Neuronal stem cell (in vitro differentiated cells): ENCODE data around the gene C2.

Experiments
- DNase-seq: peaks from one replicate; pipeline ENCODE4 v3.0.0-alpha.2; 2013; ENCODE audit warnings: low spot score
- H2AFZ ChIP-seq: one replicate; pipeline ENCODE4 v1.6.1; 2013; ENCODE audit warnings: mild to moderate bottlenecking, low read length, inconsistent platforms
- H2AK5ac ChIP-seq: 2 replicates; pipeline ENCODE4 v1.6.1; 2013; ENCODE audit warnings: low read depth, mild to moderate bottlenecking, inconsistent platforms, low read length, moderate library complexity, mixed read lengths
- H2BK120ac ChIP-seq: 2 replicates; pipeline ENCODE4 v1.6.1; 2013; ENCODE audit warnings: low read depth, mild to moderate bottlenecking, inconsistent platforms, low read length, moderate library complexity, mixed read lengths
- H2BK12ac ChIP-seq: one replicate; pipeline ENCODE4 v1.6.1; 2013; ENCODE audit warnings: low read length, inconsistent platforms
- H2BK15ac ChIP-seq: 2 replicates; pipeline ENCODE4 v1.6.1; 2013; ENCODE audit warnings: mild to moderate bottlenecking, low read length, inconsistent platforms, mixed read lengths
- H2BK5ac ChIP-seq: one replicate; pipeline ENCODE4 v1.6.1; 2013; ENCODE audit warnings: inconsistent platforms, mild to moderate bottlenecking, low read length, moderate library complexity
- H3K14ac ChIP-seq: one replicate; pipeline ENCODE4 v1.6.1; 2013; ENCODE audit warnings: low read length, inconsistent platforms
- H3K18ac ChIP-seq: 2 replicates; pipeline ENCODE4 v1.6.1; 2013; ENCODE audit warnings: low read length, inconsistent platforms
- H3K23ac ChIP-seq: 2 replicates; pipeline ENCODE4 v1.6.1; 2013; ENCODE audit warnings: low read depth, mild to moderate bottlenecking, mixed read lengths, low read length, inconsistent platforms; ENCODE audit not compliant: poor library complexity
- H3K27ac ChIP-seq: replicated peaks from 3 replicates; pipeline ENCODE4 v1.5.1; 2013; ENCODE audit warnings: low read length, inconsistent platforms
- H3K27me3 ChIP-seq, 3 experiments: 2 replicates each; pipeline ENCODE4 v1.6.1; 2013; ENCODE audit warnings: low read length in 3 of 3, mild to moderate bottlenecking in 2 of 3, inconsistent platforms in 1 of 3, low read depth in 1 of 3, mixed read lengths in 1 of 3, moderate library complexity in 1 of 3; ENCODE audit not compliant: control insufficient read depth in 3 of 3, insufficient read depth in 3 of 3
- H3K36me3 ChIP-seq, 2 donors: replicated peaks in 1 of 2; 2 replicates each; pipeline ENCODE4 v1.6.1; 2013; ENCODE audit warnings: low read length in 2 of 2; ENCODE audit not compliant: control insufficient read depth in 2 of 2, insufficient read depth in 2 of 2
- H3K4ac ChIP-seq: 2 replicates; pipeline ENCODE4 v1.6.1; 2013; ENCODE audit warnings: inconsistent platforms, mild to moderate bottlenecking, low read length, moderate library complexity
- H3K4me1 ChIP-seq, 2 donors: 1 replicate in 1 of 2; 2 replicates in 1 of 2; pipeline ENCODE4 v1.6.1; 2013; ENCODE audit warnings: low read length in 2 of 2, low read depth in 1 of 2; ENCODE audit not compliant: control insufficient read depth in 2 of 2, insufficient read depth in 1 of 2
- H3K4me2 ChIP-seq: one replicate; pipeline ENCODE4 v1.6.1; 2013; ENCODE audit warnings: mild to moderate bottlenecking, low read length, inconsistent platforms; ENCODE audit not compliant: insufficient read depth, poor library complexity, severe bottlenecking
- H3K4me3 ChIP-seq, 2 donors: 2 replicates each; pipeline ENCODE4 v1.5.1; 2013; ENCODE audit warnings: low read length in 2 of 2, mild to moderate bottlenecking in 2 of 2, inconsistent platforms in 1 of 2, moderate library complexity in 1 of 2
- H3K79me1 ChIP-seq: one replicate; pipeline ENCODE4 v1.6.1; 2013; ENCODE audit warnings: low read depth, mild to moderate bottlenecking, inconsistent platforms, low read length, moderate library complexity
- H3K9ac ChIP-seq: one replicate; pipeline ENCODE4 v1.6.1; 2013; ENCODE audit warnings: mild to moderate bottlenecking, low read depth, low read length, inconsistent platforms; ENCODE audit not compliant: poor library complexity
- H3K9me3 ChIP-seq, 2 donors: replicated peaks in 1 of 2; 2 replicates each; pipeline versions ENCODE3 to v1.6.1; 2013; ENCODE audit warnings: low read length in 2 of 2, mild to moderate bottlenecking in 2 of 2, inconsistent platforms in 1 of 2, low read depth in 1 of 2, mixed read lengths in 1 of 2, moderate library complexity in 1 of 2; ENCODE audit not compliant: control insufficient read depth in 2 of 2, insufficient read depth in 1 of 2
- H4K8ac ChIP-seq: one replicate; pipeline ENCODE4 v1.6.1; 2013; ENCODE audit warnings: low read depth, mild to moderate bottlenecking, inconsistent platforms, low read length, moderate library complexity
- H4K91ac ChIP-seq: one replicate; pipeline ENCODE4 v1.6.1; 2013; ENCODE audit warnings: low read length, low read depth, mild to moderate bottlenecking, inconsistent platforms; ENCODE audit not compliant: poor library complexity
- WGBS, 2 donors: extraction: QIAGEN DNeasy Blood & Tissue Kit; methylation state at CpG; one replicate each; pipeline ENCODE4 v1.1.7; 2013; ENCODE audit warnings: missing lambda C conversion rate in 2 of 2, mixed read lengths in 1 of 2; ENCODE audit not compliant: insufficient read length in 2 of 2, insufficient replicate concordance in 1 of 2; ENCODE audit errors: extremely low coverage in 2 of 2; 5-methylcytosine and 5-hydroxymethylcytosine counted together

Gene C2

GRCh38 chr6:31899215-31899614, 28.3 kb upstream of the C2 start:
- no peak overlapping the region for H2AFZ ChIP-seq
- WGBS, 2 donors, result no CpG with 5 or more reads among the region's 5 CpGs
- peaks cover 21% of the 10 kb centered on the region for H3K79me1 ChIP-seq
- no peak overlapping the region for H3K18ac ChIP-seq
- H3K14ac ChIP-seq, result no peak overlapping the region
- H3K9ac ChIP-seq, result no peak overlapping the region
- peaks cover 20 to 25% of the 10 kb centered on the region in 2 donors for H3K4me1 ChIP-seq
- no peaks in the 10 kb centered on the region for H3K27me3 ChIP-seq
- H3K27ac ChIP-seq, result no peak overlapping the region
- H4K8ac ChIP-seq, result no peak overlapping the region
- no peak overlapping the region for H3K23ac ChIP-seq
- H3K4me3 ChIP-seq, result no peak overlapping the region
- H3K36me3 ChIP-seq, result peaks cover 22 to 47% of the 10 kb centered on the region in 2 donors
- DNase-seq, result no peak
- no peak overlapping the region for H2BK15ac ChIP-seq
- H2BK5ac ChIP-seq, result no peak overlapping the region
- no peaks in the 10 kb centered on the region for H3K9me3 ChIP-seq
- peak overlapping the region; percentile 18 for H3K4me2 ChIP-seq
- no peak overlapping the region for H2BK120ac ChIP-seq
- H4K91ac ChIP-seq, result no peak overlapping the region
- H2BK12ac ChIP-seq, result no peak overlapping the region
- no peak overlapping the region for H2AK5ac ChIP-seq
- no peak overlapping the region for H3K4ac ChIP-seq

DNA sequence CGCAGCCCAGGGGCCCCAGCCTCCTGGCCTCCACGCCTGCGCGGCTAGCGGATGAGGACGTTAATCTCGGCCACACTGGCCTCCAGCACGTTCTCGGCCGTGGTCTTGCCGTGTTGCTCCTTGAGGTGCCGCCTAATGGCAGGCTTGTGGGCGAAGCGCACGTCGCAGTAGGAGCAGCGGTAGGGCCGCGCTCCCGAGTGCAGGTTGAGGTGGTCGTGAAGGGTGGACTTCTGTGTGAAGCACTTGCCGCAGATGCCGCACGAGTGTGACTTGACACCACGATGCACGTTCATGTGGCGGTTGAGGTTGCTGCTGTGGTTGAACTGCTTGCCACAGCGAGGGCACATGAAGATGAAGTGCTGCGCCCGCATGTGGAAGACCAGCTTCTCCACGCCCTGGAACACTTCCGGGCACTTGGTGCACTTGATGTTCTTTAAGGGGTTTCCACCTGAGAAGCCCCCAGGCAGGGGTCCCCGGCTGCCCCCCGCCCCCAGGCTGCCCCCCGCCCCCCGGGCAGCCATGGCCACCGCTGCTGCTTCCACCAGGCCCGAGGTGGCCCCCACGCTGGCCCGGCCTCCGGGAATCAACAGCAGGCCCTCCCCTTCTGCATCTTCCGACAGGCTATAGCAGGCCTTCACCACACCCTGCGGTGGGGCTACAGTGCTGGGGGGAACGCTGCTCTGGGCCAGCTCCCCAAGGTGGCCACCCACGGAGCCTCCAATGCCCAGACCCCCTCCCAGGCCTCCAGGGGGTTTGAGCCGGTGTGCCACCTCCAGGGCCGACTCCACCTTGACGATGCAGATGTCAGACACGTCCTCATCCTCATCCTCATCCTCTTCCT, 27.4 kb upstream of the C2 start:
- no CpG with 5 or more reads among the region's 49 CpGs for WGBS, 2 donors
- no peak overlapping the region for H2BK12ac ChIP-seq
- H3K36me3 ChIP-seq, result peaks cover 17 to 38% of the 10 kb centered on the region in 2 donors
- H3K4me2 ChIP-seq, result peak overlapping the region; percentile 4
- H4K8ac ChIP-seq, result no peak overlapping the region
- peaks cover 20 to 25% of the 10 kb centered on the region in 2 donors for H3K4me1 ChIP-seq
- H3K79me1 ChIP-seq, result peaks cover 21% of the 10 kb centered on the region
- no peak overlapping the region for H3K18ac ChIP-seq
- H2AK5ac ChIP-seq, result peak overlapping the region; percentile 57
- H3K9ac ChIP-seq, result peak overlapping the region; percentile 74
- H2AFZ ChIP-seq, result no peak overlapping the region
- no peak for DNase-seq
- peaks cover 0 to 3% (median 0%) of the 10 kb centered on the region in 3 experiments for H3K27me3 ChIP-seq
- H2BK120ac ChIP-seq, result no peak overlapping the region
- H3K27ac ChIP-seq, result no peak overlapping the region
- H3K23ac ChIP-seq, result peak overlapping the region; percentile 25
- H3K4me3 ChIP-seq, result no peak overlapping the region
- H3K4ac ChIP-seq, result no peak overlapping the region
- no peak overlapping the region for H4K91ac ChIP-seq
- H3K9me3 ChIP-seq, result no peaks in the 10 kb centered on the region
- H2BK5ac ChIP-seq, result no peak overlapping the region
- no peak overlapping the region for H3K14ac ChIP-seq
- no peak overlapping the region for H2BK15ac ChIP-seq

DNA sequence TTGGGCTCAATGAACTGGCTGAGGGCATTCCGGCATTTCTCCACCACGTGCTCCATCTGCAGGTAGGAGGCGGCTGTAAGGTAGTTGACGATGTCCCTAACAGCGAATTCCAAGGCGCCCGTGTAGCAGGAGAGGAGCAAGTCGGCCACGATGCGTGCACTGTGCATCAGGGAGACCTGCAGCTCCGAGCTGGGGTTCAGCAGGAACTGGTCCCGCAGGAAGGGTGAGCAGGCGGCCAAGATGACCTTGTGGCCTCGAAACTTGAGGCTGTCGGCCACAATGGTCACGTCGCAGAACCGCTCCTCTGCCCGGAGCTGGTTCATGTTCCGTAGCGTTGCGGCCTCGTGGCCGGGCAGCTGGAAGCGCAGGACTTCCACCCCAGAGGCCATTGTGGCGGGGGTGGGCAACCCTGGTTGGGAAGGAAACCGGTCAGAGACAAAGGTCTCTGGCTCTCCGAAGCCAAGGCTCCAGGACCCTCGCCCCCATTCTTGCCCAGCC, 26.6 kb upstream of the C2 start:
- Histone ChIP-seq H3K4ac (no peak overlapping the region), H2AK5ac (peak overlapping the region; percentile 87), H2BK5ac (peak overlapping the region; percentile 69), H3K27ac (peak overlapping the region; percentile 74), H3K9ac (peak overlapping the region; percentile 85), H2BK12ac (peak overlapping the region; percentile 4), H3K9me3 (no peaks in the 10 kb centered on the region), H2BK120ac (no peak overlapping the region), H3K4me2 (peak overlapping the region; percentile 61), H3K27me3 (peaks cover 0 to 3% (median 0%) of the 10 kb centered on the region in 3 experiments), H3K79me1 (peaks cover 21% of the 10 kb centered on the region), H3K23ac (peak overlapping the region; percentile 83), H4K91ac (no peak overlapping the region), H3K18ac (peak overlapping the region; percentile 96), H2BK15ac (peak overlapping the region; percentile 77), H4K8ac (no peak overlapping the region), H3K4me1 (peaks cover 21 to 25% of the 10 kb centered on the region in 2 donors), H3K36me3 (peaks cover 12 to 29% of the 10 kb centered on the region in 2 donors), H3K4me3 (peak overlapping the region; percentile 65 to 82), H2AFZ (peak overlapping the region; percentile 92), H3K14ac (no peak overlapping the region)
- DNase-seq, result no peak
- WGBS, 2 donors, result no CpG with 5 or more reads among the region's 29 CpGs

DNA sequence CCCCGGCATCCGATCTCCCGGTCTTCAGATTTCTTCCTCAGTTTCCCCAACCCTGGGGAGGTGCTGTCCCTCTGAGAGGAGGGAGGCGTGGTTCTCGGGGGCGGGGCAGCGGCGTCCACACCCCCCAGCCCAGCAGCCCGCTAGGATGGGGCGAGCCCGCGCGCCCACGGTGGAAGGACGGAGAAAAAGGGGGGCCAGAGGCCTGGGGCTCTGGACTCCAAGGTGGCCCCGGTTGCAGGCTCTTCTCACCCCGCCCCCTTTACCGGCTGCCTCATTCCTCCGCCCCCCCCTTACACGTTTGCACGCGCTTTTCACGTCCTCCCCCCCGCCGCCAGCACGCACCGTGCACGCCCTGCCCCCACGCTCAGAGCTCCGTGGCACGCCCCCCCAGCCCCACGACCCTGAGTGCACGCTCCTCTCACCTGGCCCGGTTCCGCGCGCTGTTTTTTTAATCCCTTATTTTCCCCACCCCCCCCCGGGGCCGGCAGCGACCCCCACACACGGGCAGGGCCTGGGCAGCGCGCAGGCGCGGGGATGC, 26.0 kb upstream of the C2 start:
- peaks cover 7 to 24% of the 10 kb centered on the region in 2 donors for H3K36me3 ChIP-seq
- H3K14ac ChIP-seq, result no peak overlapping the region
- H4K91ac ChIP-seq, result no peak overlapping the region
- peak overlapping the region; percentile 77 for H2BK15ac ChIP-seq
- peak overlapping the region; percentile 83 for H3K23ac ChIP-seq
- peak overlapping the region; percentile 74 for H3K27ac ChIP-seq
- H2AFZ ChIP-seq, result peak overlapping the region; percentile 92
- H2AK5ac ChIP-seq, result peak overlapping the region; percentile 87
- peak overlapping the region; percentile 97 for H3K9ac ChIP-seq
- peak overlapping the region; percentile 4 for H2BK12ac ChIP-seq
- H3K79me1 ChIP-seq, result peaks cover 16% of the 10 kb centered on the region
- H3K4me1 ChIP-seq, result peaks cover 25% of the 10 kb centered on the region in 2 donors
- H3K4me2 ChIP-seq, result peak overlapping the region; percentile 61
- H3K4ac ChIP-seq, result no peak overlapping the region
- peak overlapping the region; percentile 69 for H2BK5ac ChIP-seq
- H4K8ac ChIP-seq, result no peak overlapping the region
- H3K9me3 ChIP-seq, result no peaks in the 10 kb centered on the region
- no CpG with 5 or more reads among the region's 45 CpGs for WGBS, 2 donors
- H3K4me3 ChIP-seq, result peak overlapping the region; percentile 65 to 82
- H3K18ac ChIP-seq, result peak overlapping the region; percentile 96
- peak; percentile 24 for DNase-seq
- H3K27me3 ChIP-seq, result peaks cover 0 to 3% (median 0%) of the 10 kb centered on the region in 3 experiments
- H2BK120ac ChIP-seq, result no peak overlapping the region
